HepG2 (cell line): Measurements from ENCODE around the gene NRG3. TPM values are rescaled to one million over a fixed set of nuclear protein-coding genes. Genes with fewer than 3 reads are reported as not detected.

Experiments
- ATAC-seq: fragments of 200-7000 bp; cut with Tn5 transposase; 3 replicates; pipeline ENCODE4 v1.9.1; 2020; ENCODE audit warnings: mild to moderate bottlenecking, moderate library complexity
- BruUV-seq: library from RNA; stranded (reverse); fragments of 400-500 nt; replicated peaks from 2 replicates; lab custom pipeline; 2021; lab: Mats Ljungman, UMichigan
- CTCF ChIA-PET: fragments of 300-600 bp; formaldehyde crosslinking; extraction: SDS; loops from one replicate; lab custom pipeline; 2021; ENCODE audit warnings: low total read pairs, inconsistent platforms, low intra/inter-chr PET ratio; lab: Yijun Ruan, JAX
- POLR2A ChIA-PET: fragments of 350-600 bp; sonication (Branson Sonifier 250); formaldehyde crosslinking; loops from one replicate; lab custom pipeline; 2020; ENCODE audit warnings: antibody characterized with exemption, inconsistent platforms; lab: Yijun Ruan, JAX
- DNase-seq: peaks from one replicate; pipeline ENCODE4 v3.0.0-alpha.2; 2015; ENCODE audit warnings: low spot score
- FAIRE-seq: peaks from 3 replicates; lab custom pipeline; 2011; peaks lifted over from hg19 to GRCh38; lab: Jason Lieb, UNC
- H2AFZ ChIP-seq: one replicate; pipeline ENCODE4 v1.6.1; 2011; ENCODE audit warnings: low read length, inconsistent platforms
- H3K27ac ChIP-seq: fragments of 300-600 bp; 3 replicates; pipeline ENCODE4 v1.8.0; 2011; ENCODE audit warnings: mixed run types, mild to moderate bottlenecking, mixed read lengths, low read length, inconsistent platforms; ENCODE audit not compliant: insufficient read depth; ENCODE audit errors: extremely low read length
- H3K27me3 ChIP-seq, 2 experiments: fragments of 200-600 bp in 1 of 2; 2 replicates in 1 of 2; 3 replicates in 1 of 2; pipeline versions ENCODE4 v1.6.0 to v1.8.0; 2011; ENCODE audit warnings: low read length in 2 of 2, mild to moderate bottlenecking in 2 of 2, moderate library complexity in 2 of 2, inconsistent platforms in 1 of 2; ENCODE audit not compliant: insufficient read depth in 2 of 2, control insufficient read depth in 1 of 2
- H3K36me3 ChIP-seq, 2 experiments: fragments of 200-600 bp in 1 of 2; replicated peaks in 1 of 2; 2 replicates in 1 of 2; 3 replicates in 1 of 2; pipeline versions ENCODE4 v1.5.1 to v1.8.0; 2011; ENCODE audit warnings: low read length in 2 of 2, inconsistent platforms in 1 of 2; ENCODE audit not compliant: insufficient read depth in 2 of 2, control insufficient read depth in 1 of 2
- H3K4me1 ChIP-seq: 2 replicates; pipeline ENCODE4 v1.5.1; 2012; ENCODE audit warnings: low read length, inconsistent platforms; ENCODE audit not compliant: insufficient read depth
- H3K4me2 ChIP-seq: 2 replicates; pipeline ENCODE4 v1.6.0; 2011; ENCODE audit warnings: low read depth, low read length, inconsistent platforms
- H3K4me3 ChIP-seq, 3 experiments: fragments of 200-600 bp in 1 of 3; sonication (generic), shearing (Covaris generic) in 1 of 3; replicated peaks in 1 of 3; 2 replicates each; pipeline ENCODE4 v1.5.1; 2011 to 2016; ENCODE audit warnings: low read length in 3 of 3, inconsistent platforms in 2 of 3, low read depth in 2 of 3, mild to moderate bottlenecking in 2 of 3, control low read depth in 1 of 3, mixed read lengths in 1 of 3; ENCODE audit not compliant: insufficient read depth in 1 of 3
- H3K79me2 ChIP-seq: one replicate; pipeline ENCODE4 v1.6.1; 2011; ENCODE audit warnings: low read length, inconsistent platforms; ENCODE audit not compliant: insufficient read depth
- H3K9ac ChIP-seq: 2 replicates; pipeline ENCODE4 v1.6.0; 2011; ENCODE audit warnings: mild to moderate bottlenecking, low read depth, low read length, inconsistent platforms; ENCODE audit not compliant: insufficient read depth
- H3K9me3 ChIP-seq: 2 replicates; pipeline ENCODE4 v1.5.1; 2012; ENCODE audit warnings: mild to moderate bottlenecking, low read length
- H4K20me1 ChIP-seq: 2 replicates; pipeline ENCODE4 v1.6.0; 2011; ENCODE audit warnings: inconsistent platforms, mild to moderate bottlenecking, low read length, moderate library complexity; ENCODE audit not compliant: insufficient read depth
- KDM1A ChIP-seq: IDR thresholded peaks from 2 replicates; pipeline ENCODE4 v1.6.1; 2016; ENCODE audit warnings: missing compliant biosample characterization
- KDM5A ChIP-seq: fragments of 200-600 bp; sonication (generic); IDR thresholded peaks from 2 replicates; pipeline ENCODE4 v1.7.0; 2018; ENCODE audit warnings: antibody characterized with exemption, mild to moderate bottlenecking, low read length, borderline replicate concordance
- MEF2D ChIP-seq: sonication (generic); formaldehyde crosslinking; IDR thresholded peaks from 2 replicates; pipeline ENCODE4 v1.5.1; 2020; ENCODE audit warnings: mild to moderate bottlenecking, missing genetic modification reagents
- ONECUT2 ChIP-seq: sonication (generic); formaldehyde crosslinking; IDR thresholded peaks from 2 replicates; pipeline ENCODE4 v1.4.0; 2020; ENCODE audit warnings: missing genetic modification reagents
- RBM39 ChIP-seq: fragments of 200-400 bp; formaldehyde crosslinking; IDR thresholded peaks from one replicate; pipeline ENCODE4 v1.6.1; 2018; ENCODE audit warnings: antibody characterized with exemption, mild to moderate bottlenecking, low read depth, low read length; ENCODE audit not compliant: poor library complexity, severe bottlenecking
- REPIN1 ChIP-seq: sonication (generic); formaldehyde crosslinking; IDR thresholded peaks from 2 replicates; pipeline ENCODE4 v1.8.0; 2022; ENCODE audit warnings: missing genetic modification reagents, low read depth, mild to moderate bottlenecking, borderline replicate concordance
- RXRB ChIP-seq: IDR thresholded peaks from 2 replicates; pipeline ENCODE4 v1.6.1; 2016; ENCODE audit warnings: borderline replicate concordance, missing genetic modification reagents, missing compliant biosample characterization
- THAP8 ChIP-seq: sonication (generic); formaldehyde crosslinking; IDR thresholded peaks from 2 replicates; pipeline ENCODE4 v1.5.1; 2020; ENCODE audit warnings: missing genetic modification reagents, mild to moderate bottlenecking, borderline replicate concordance
- ZNF10 ChIP-seq: sonication (generic); formaldehyde crosslinking; IDR thresholded peaks from 2 replicates; pipeline ENCODE4 v1.4.0; 2020; ENCODE audit warnings: mild to moderate bottlenecking, low read depth, missing genetic modification reagents, borderline replicate concordance
- ZNF782 ChIP-seq: sonication (generic); formaldehyde crosslinking; IDR thresholded peaks from 2 replicates; pipeline ENCODE4 v1.4.0; 2020; ENCODE audit warnings: missing genetic modification reagents, mild to moderate bottlenecking, borderline replicate concordance
- ZSCAN22 ChIP-seq: sonication (generic); formaldehyde crosslinking; IDR thresholded peaks from 2 replicates; pipeline ENCODE4 v1.4.0; 2020; ENCODE audit warnings: mild to moderate bottlenecking, missing genetic modification reagents
- ZSCAN29 ChIP-seq: sonication (generic); formaldehyde crosslinking; conservative IDR thresholded peaks from 2 replicates; pipeline ENCODE4 v1.4.0; 2020; ENCODE audit warnings: mild to moderate bottlenecking, missing genetic modification reagents
- WGBS: methylation state at CpG from one replicate; pipeline ENCODE4 v1.1.6; 2017; ENCODE audit warnings: low lambda C conversion rate; 5-methylcytosine and 5-hydroxymethylcytosine counted together
- in situ Hi-C: cut with HindIII; loops from 2 replicates; pipeline ENCODE4 v1.10.0; 2017; ENCODE audit warnings: low pct_unique_long_range_greater_than_20kb; ENCODE audit not compliant: extremely low pct_ligation_motif_present
- intact Hi-C: fragments of 100-400 bp; cut with micrococcal nuclease; formaldehyde crosslinking; loops from one replicate; pipeline ENCODE4 v1.10.0; 2022; ENCODE audit not compliant: unreplicated experiment
- polyA plus RNA-seq, 8 experiments: library from polyadenylated mRNA; depleted of rRNA in 3 of 8; stranded (reverse) in 7 of 8; unstranded in 1 of 8; fragments of >200 nt; fragmentation: Illumina TruSeq in 4 of 8; extraction: Trizol in 4 of 8; gene quantifications; 2 replicates each; pipeline versions ENCODE4 v1.2.1 to v1.2.3, GENCODE V29; 2011 to 2016; ENCODE audit warnings: low read depth in 4 of 8, missing spikeins in 1 of 8, mixed read lengths in 1 of 8; ENCODE audit not compliant: insufficient read depth in 1 of 8
- total RNA-seq, 5 experiments: library from RNA; depleted of rRNA; stranded (reverse); fragments of >200 nt; fragmentation: Illumina TruSeq; extraction: Trizol; gene quantifications; 2 replicates each; pipeline ENCODE4 v1.2.3, GENCODE V29; 2016; ENCODE audit warnings: low read depth in 1 of 5
- TF ChIP-seq, protein P1 (sequence below): sonication (generic); formaldehyde crosslinking; IDR thresholded peaks from 2 replicates; pipeline ENCODE4 v1.5.0; 2020; ENCODE audit warnings: mild to moderate bottlenecking, missing genetic modification reagents, borderline replicate concordance
- TF ChIP-seq, protein P2 (sequence below): sonication (generic); formaldehyde crosslinking; IDR thresholded peaks from 2 replicates; pipeline ENCODE4 v1.8.0; 2022; ENCODE audit warnings: mild to moderate bottlenecking, missing genetic modification reagents

Gene NRG3
- total and polyA plus RNA-seq, 2 of the 13 experiments (the other 11 are each of a cell fraction or from before 2014, with no cell fraction given) = not detected

DNA sequence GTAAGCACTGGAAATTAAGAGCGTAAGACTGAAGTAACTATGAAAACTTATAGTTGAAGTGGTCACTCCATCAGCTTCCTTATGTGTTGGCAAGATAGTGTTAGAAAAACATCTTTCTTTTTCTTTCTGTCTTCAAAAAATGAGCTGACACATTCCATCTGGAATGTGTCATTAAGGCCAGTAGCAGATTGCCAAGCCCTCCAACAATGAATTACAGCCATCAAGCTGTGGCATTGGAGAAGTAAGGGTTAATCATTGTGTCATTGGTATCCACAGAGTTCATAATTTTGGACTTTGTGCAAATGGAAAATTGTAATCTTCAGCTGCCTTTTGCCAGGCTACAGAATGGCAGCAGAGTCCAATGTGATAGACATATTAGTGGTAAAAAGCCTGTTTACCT, 926.3 kb downstream of the NRG3 start:
- FAIRE-seq (no peak), ATAC-seq (no peak), DNase-seq (no peak)
- H4K20me1 ChIP-seq = no peaks in the 10 kb centered on the region
- peaks cover 21% of the 10 kb centered on the region for H3K9me3 ChIP-seq
- no TSS peak for BruUV-seq
- H3K4me2 ChIP-seq = no peak overlapping the region
- WGBS = 100% methylated on average over 1 of the region's 1 CpG
- H3K27ac ChIP-seq = no peak overlapping the region
- no peaks in the 10 kb centered on the region for H3K27me3 ChIP-seq
- in situ Hi-C loops (loop anchor here (25.0 kb wide), 1 partner anchor 1061 kb away; no protein-coding TSS in a partner anchor), intact Hi-C loops (no loop called here)
- ChIA-PET CTCF (no interaction called here), POLR2A (no interaction called here)
- no peak overlapping the region for H3K4me3 ChIP-seq
- no peak overlapping the region for H3K9ac ChIP-seq
- H3K4me1 ChIP-seq = no peaks in the 10 kb centered on the region
- no peak overlapping the region for H2AFZ ChIP-seq
- no peaks in the 10 kb centered on the region for H3K79me2 ChIP-seq
- no peaks in the 10 kb centered on the region for H3K36me3 ChIP-seq
- no peak for TF ChIP-seq THAP8 (CRISPR knock-in tag)
- TF ChIP-seq RXRB (CRISPR knock-in tag) = no peak
- TF ChIP-seq ZNF782 (CRISPR knock-in tag) = no peak
- TF ChIP-seq ZSCAN29 (CRISPR knock-in tag) = no peak
- no peak for TF ChIP-seq ONECUT2 (CRISPR knock-in tag)
- TF ChIP-seq MEF2D (CRISPR knock-in tag) = no peak
- TF ChIP-seq RBM39 = no peak
- TF ChIP-seq, protein P1, sequence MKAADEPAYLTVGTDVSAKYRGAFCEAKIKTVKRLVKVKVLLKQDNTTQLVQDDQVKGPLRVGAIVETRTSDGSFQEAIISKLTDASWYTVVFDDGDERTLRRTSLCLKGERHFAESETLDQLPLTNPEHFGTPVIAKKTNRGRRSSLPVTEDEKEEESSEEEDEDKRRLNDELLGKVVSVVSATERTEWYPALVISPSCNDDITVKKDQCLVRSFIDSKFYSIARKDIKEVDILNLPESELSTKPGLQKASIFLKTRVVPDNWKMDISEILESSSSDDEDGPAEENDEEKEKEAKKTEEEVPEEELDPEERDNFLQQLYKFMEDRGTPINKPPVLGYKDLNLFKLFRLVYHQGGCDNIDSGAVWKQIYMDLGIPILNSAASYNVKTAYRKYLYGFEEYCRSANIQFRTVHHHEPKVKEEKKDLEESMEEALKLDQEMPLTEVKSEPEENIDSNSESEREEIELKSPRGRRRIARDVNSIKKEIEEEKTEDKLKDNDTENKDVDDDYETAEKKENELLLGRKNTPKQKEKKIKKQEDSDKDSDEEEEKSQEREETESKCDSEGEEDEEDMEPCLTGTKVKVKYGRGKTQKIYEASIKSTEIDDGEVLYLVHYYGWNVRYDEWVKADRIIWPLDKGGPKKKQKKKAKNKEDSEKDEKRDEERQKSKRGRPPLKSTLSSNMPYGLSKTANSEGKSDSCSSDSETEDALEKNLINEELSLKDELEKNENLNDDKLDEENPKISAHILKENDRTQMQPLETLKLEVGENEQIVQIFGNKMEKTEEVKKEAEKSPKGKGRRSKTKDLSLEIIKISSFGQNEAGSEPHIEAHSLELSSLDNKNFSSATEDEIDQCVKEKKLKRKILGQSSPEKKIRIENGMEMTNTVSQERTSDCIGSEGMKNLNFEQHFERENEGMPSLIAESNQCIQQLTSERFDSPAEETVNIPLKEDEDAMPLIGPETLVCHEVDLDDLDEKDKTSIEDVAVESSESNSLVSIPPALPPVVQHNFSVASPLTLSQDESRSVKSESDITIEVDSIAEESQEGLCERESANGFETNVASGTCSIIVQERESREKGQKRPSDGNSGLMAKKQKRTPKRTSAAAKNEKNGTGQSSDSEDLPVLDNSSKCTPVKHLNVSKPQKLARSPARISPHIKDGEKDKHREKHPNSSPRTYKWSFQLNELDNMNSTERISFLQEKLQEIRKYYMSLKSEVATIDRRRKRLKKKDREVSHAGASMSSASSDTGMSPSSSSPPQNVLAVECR = no peak
- TF ChIP-seq KDM1A = no peak
- TF ChIP-seq, protein P2, sequence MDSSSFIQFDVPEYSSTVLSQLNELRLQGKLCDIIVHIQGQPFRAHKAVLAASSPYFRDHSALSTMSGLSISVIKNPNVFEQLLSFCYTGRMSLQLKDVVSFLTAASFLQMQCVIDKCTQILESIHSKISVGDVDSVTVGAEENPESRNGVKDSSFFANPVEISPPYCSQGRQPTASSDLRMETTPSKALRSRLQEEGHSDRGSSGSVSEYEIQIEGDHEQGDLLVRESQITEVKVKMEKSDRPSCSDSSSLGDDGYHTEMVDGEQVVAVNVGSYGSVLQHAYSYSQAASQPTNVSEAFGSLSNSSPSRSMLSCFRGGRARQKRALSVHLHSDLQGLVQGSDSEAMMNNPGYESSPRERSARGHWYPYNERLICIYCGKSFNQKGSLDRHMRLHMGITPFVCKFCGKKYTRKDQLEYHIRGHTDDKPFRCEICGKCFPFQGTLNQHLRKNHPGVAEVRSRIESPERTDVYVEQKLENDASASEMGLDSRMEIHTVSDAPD (CRISPR knock-in tag) = no peak
- no peak for TF ChIP-seq KDM5A
- TF ChIP-seq ZNF10 (CRISPR knock-in tag) = no peak
- TF ChIP-seq ZSCAN22 (CRISPR knock-in tag) = no peak
- TF ChIP-seq REPIN1 = no peak
